Mucosa of descending colon (tissue), 3 donors: ENCODE measurements around the gene DUSP7. TPM values are rescaled to one million over a fixed set of nuclear protein-coding genes. Genes with fewer than 3 reads are reported as not detected.

ENCODE experiments used
- ATAC-seq: fragments of 200-7000 bp; cut with Tn5 transposase; one replicate; pipeline ENCODE4 v1.9.1; 2020; ENCODE audit warnings: mild to moderate bottlenecking, moderate library complexity
- DNase-seq, 3 donors: peaks; one replicate each; pipeline ENCODE4 v3.0.0-alpha.2; 2020
- H3K36me3 ChIP-seq: fragments of 200-600 bp; one replicate; pipeline ENCODE4 v1.8.0; 2021; ENCODE audit warnings: low read depth, mild to moderate bottlenecking
- H3K4me1 ChIP-seq: fragments of 200-600 bp; one replicate; pipeline ENCODE4 v1.8.0; 2021; ENCODE audit warnings: low read depth, mild to moderate bottlenecking
- H3K4me3 ChIP-seq: fragments of 200-600 bp; one replicate; pipeline ENCODE4 v1.8.0; 2021; ENCODE audit warnings: mild to moderate bottlenecking
- H3K9me3 ChIP-seq: fragments of 200-600 bp; one replicate; pipeline ENCODE4 v1.8.0; 2021; ENCODE audit warnings: mild to moderate bottlenecking
- CTCF ChIP-seq: fragments of 200-600 bp; IDR thresholded peaks from one replicate; pipeline ENCODE4 v1.8.0; 2022; ENCODE audit warnings: antibody characterized with exemption, mild to moderate bottlenecking
- intact Hi-C, 2 donors: fragments of 100-400 bp; cut with DNase I in 1 of 2; cut with micrococcal nuclease in 1 of 2; formaldehyde crosslinking; loops; one replicate each; pipeline versions ENCODE4 v1.11.0 to v1.11.1; 2022; cut with DNase I, micrococcal nuclease
- total RNA-seq, 3 donors: library from RNA; stranded (reverse); fragmentation: NEBNext Ultra II Directional in 2 of 3; extraction: Animal tissue kit (Norgen Biotek cat#: 25700) in 2 of 3; gene quantifications; one replicate each; pipeline versions ENCODE4 v1.2.1 to v1.2.4, GENCODE V29; 2021 to 2023
- donor health status: DM: no; HTN: no; CAD: no; lungs with moderate emphysema.
- donor health status: DM: no; HTN: no; CAD: no.
- donor health status: DM: no; HTN: yes; CAD: no.

The DUSP7 gene
- total RNA-seq, 3 donors from 2014 or later, result 6.9 to 12.3 (median 8.0) TPM

GRCh38 chr3:52030714-52031310 lies 25.6 kb downstream of the DUSP7 start:
- Histone ChIP-seq H3K9me3 (no peaks in the 10 kb centered on the region), H3K4me3 (no peak overlapping the region), H3K4me1 (no peaks in the 10 kb centered on the region), H3K36me3 (no peaks in the 10 kb centered on the region)
- no peak for ATAC-seq
- TF ChIP-seq CTCF, result no peak
- no peak for DNase-seq
- intact Hi-C loops, result no loop called here

- DNase-seq, result no peak
- Histone ChIP-seq H3K36me3 (no peaks in the 10 kb centered on the region), H3K9me3 (no peaks in the 10 kb centered on the region), H3K4me1 (no peaks in the 10 kb centered on the region), H3K4me3 (no peak overlapping the region)
- no peak for ATAC-seq
- intact Hi-C loops, result no loop called here
- TF ChIP-seq CTCF, result no peak
These were observed 26.8 kb downstream of the DUSP7 start for GRCh38 chr3:52029535-52029934.

- Histone ChIP-seq H3K9me3 (no peaks in the 10 kb centered on the region), H3K36me3 (no peaks in the 10 kb centered on the region), H3K4me3 (no peak overlapping the region), H3K4me1 (no peaks in the 10 kb centered on the region)
- no peak for TF ChIP-seq CTCF
- ATAC-seq (no peak), DNase-seq (no peak)
- intact Hi-C loops, result no loop called here
These were observed 27.3 kb downstream of the DUSP7 start for GRCh38 chr3:52029053-52029452.

- no peaks in the 10 kb centered on the region for H3K36me3 ChIP-seq
- no peak for ATAC-seq
- H3K4me1 ChIP-seq, result no peaks in the 10 kb centered on the region
- DNase-seq, result no peak
- H3K9me3 ChIP-seq, result no peaks in the 10 kb centered on the region
- intact Hi-C loops, result no loop called here
- no peak overlapping the region for H3K4me3 ChIP-seq
- no peak for TF ChIP-seq CTCF
These were observed 27.8 kb downstream of the DUSP7 start for GRCh38 chr3:52028572-52028971.

- intact Hi-C loops, result no loop called here
These were observed 30.3 kb downstream of the DUSP7 start for GRCh38 chr3:52026041-52026440.

More at GRCh38 chr3:52026041-52026440, 30.3 kb downstream of the DUSP7 start:
- Histone ChIP-seq H3K4me1 (no peaks in the 10 kb centered on the region), H3K4me3 (no peak overlapping the region), H3K36me3 (no peaks in the 10 kb centered on the region), H3K9me3 (no peaks in the 10 kb centered on the region)
- ATAC-seq, result no peak
- TF ChIP-seq CTCF, result no peak
- DNase-seq, result no peak
